Endodermal cell (in vitro differentiated cells): ENCODE data around the gene CELSR2. TPM values are rescaled to one million over a fixed set of nuclear protein-coding genes. Genes with fewer than 3 reads are reported as not detected.
A peak's percentile ranks its signal among the peaks of the same experiment; 100 is the strongest.

Source experiments
- DNase-seq: peaks from one replicate; pipeline ENCODE4 v3.0.0-alpha.2; 2017
- H3K27ac ChIP-seq: 2 replicates; pipeline ENCODE4 v1.5.1; 2013; ENCODE audit warnings: mild to moderate bottlenecking, low read depth, low read length, moderate library complexity
- H3K27me3 ChIP-seq: 2 replicates; pipeline ENCODE4 v1.6.1; 2013; ENCODE audit warnings: mild to moderate bottlenecking, low read length, moderate library complexity; ENCODE audit not compliant: insufficient read depth, control insufficient read depth, poor library complexity, severe bottlenecking
- H3K36me3 ChIP-seq: 2 replicates; pipeline ENCODE4 v1.7.0; 2013; ENCODE audit warnings: mild to moderate bottlenecking, low read length, moderate library complexity; ENCODE audit not compliant: control insufficient read depth, insufficient read depth
- H3K4me1 ChIP-seq: one replicate; pipeline ENCODE4 v1.7.0; 2013; ENCODE audit warnings: low read length; ENCODE audit not compliant: control insufficient read depth, insufficient read depth
- H3K4me3 ChIP-seq: 2 replicates; pipeline ENCODE4 v1.5.1; 2013; ENCODE audit warnings: mild to moderate bottlenecking, low read length, moderate library complexity
- H3K9ac ChIP-seq: 2 replicates; pipeline ENCODE4 v1.6.1; 2013; ENCODE audit warnings: mild to moderate bottlenecking, low read length, moderate library complexity; ENCODE audit not compliant: poor library complexity, severe bottlenecking; ENCODE audit errors: extremely low read depth
- H3K9me3 ChIP-seq: 2 replicates; pipeline ENCODE4 v1.6.1; 2013; ENCODE audit warnings: mild to moderate bottlenecking, low read length, moderate library complexity; ENCODE audit not compliant: control insufficient read depth
- H3K27ac Mint-ChIP-seq: 2 replicates; pipeline ENCODE4 v1.8.0; 2020; ENCODE audit warnings: mixed read lengths
- H3K27me3 Mint-ChIP-seq: 2 replicates; pipeline ENCODE4 v1.8.0; 2021; ENCODE audit warnings: mild to moderate bottlenecking, mixed read lengths; ENCODE audit not compliant: insufficient read depth
- H3K36me3 Mint-ChIP-seq: 2 replicates; pipeline ENCODE4 v1.8.0; 2020; ENCODE audit warnings: low read depth, mixed read lengths
- H3K4me1 Mint-ChIP-seq: 2 replicates; pipeline ENCODE4 v1.8.0; 2020; ENCODE audit warnings: mixed read lengths
- H3K4me3 Mint-ChIP-seq: 2 replicates; pipeline ENCODE4 v1.8.0; 2020; ENCODE audit warnings: mild to moderate bottlenecking, moderate library complexity, mixed read lengths
- H3K9me3 Mint-ChIP-seq: 2 replicates; pipeline ENCODE4 v1.8.0; 2020; ENCODE audit warnings: mild to moderate bottlenecking, mixed read lengths
- WGBS, 2 experiments: methylation state at CpG; one replicate each; pipeline versions ENCODE4 v1.1.5 to v1.1.7; 2013; ENCODE audit warnings: missing lambda C conversion rate in 2 of 2, mixed read lengths in 1 of 2; ENCODE audit not compliant: insufficient coverage in 1 of 2, insufficient read length in 1 of 2; 5-methylcytosine and 5-hydroxymethylcytosine counted together
- total RNA-seq, 2 donors: library from RNA; stranded (reverse); fragmentation: NEBNext Ultra II Directional in 1 of 2; extraction: Animal tissue kit (Norgen Biotek cat#: 25700) in 1 of 2; gene quantifications; 2 replicates in 1 of 2; 3 replicates in 1 of 2; pipeline ENCODE4 v1.2.1, GENCODE V29; 2021
- TF ChIP-seq, protein P1 (sequence below): fragments of 200-600 bp; sonication (generic); conservative IDR thresholded peaks from 2 replicates; pipeline ENCODE4 v1.5.0; 2021; ENCODE audit warnings: antibody characterized with exemption, mild to moderate bottlenecking

The CELSR2 gene
- total RNA-seq, 2 donors from 2014 or later: 16.1 to 20.2 TPM

DNA sequence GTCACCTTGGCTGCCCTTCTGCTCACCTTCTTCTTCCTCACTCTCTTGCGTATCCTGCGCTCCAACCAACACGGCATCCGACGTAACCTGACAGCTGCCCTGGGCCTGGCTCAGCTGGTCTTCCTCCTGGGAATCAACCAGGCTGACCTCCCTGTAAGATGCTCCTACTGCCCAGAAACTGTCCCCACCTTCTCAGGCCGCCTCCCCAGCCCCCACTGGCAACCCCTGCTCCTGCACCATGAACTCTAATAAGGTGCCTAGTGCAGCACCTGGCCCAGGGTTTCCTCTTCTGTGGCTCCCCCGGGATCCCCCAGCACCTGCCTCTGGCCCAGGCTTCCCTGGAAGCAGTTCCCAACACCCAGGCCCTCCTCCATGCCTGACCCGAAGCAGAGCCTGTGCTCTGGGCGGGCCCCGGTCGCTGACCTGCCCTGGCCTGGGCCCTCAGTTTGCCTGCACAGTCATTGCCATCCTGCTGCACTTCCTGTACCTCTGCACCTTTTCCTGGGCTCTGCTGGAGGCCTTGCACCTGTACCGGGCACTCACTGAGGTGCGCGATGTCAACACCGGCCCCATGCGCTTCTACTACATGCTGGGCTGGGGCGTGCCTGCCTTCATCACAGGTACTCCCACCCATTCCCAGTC, 20.8 kb downstream of the CELSR2 start:
- no peak overlapping the region for H3K27ac Mint-ChIP-seq
- peaks cover 4% of the 10 kb centered on the region for H3K4me1 ChIP-seq
- DNase-seq: no peak

DNA sequence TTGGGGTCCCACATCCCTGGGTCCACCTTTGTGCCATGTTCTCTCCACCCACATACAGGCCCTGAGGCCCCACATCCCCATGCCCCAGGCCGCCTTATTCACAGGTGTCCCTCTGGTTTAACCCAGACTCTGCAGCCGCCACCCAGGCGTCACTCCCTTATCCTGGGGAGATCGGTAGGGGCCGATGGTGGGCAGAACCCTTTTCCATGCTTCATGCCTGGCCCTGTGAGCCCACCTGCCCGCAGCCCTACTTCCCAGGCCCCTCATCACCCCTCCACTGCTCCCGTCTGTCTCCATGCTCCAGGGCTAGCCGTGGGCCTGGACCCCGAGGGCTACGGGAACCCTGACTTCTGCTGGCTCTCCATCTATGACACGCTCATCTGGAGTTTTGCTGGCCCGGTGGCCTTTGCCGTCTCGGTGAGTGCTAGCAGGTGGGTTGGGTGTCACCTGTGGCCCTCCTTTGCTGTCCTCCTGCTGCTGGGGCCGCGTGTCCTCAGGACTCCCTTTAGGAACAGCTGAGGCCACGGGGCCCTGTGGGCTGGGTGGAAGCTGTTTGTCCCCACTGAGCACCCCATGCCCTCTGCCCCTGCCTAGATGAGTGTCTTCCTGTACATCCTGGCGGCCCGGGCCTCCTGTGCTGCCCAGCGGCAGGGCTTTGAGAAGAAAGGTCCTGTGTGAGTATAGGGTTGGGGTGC, 21.4 kb downstream of the CELSR2 start:
- H3K9me3 ChIP-seq: no peaks in the 10 kb centered on the region
- H3K4me1 Mint-ChIP-seq: peaks cover 20% of the 10 kb centered on the region

More for the DNA sequence above, 20.8 kb downstream of the CELSR2 start:
- Histone ChIP-seq H3K36me3 (peaks cover 3% of the 10 kb centered on the region), H3K9me3 (no peaks in the 10 kb centered on the region), H3K9ac (no peak overlapping the region), H3K4me3 (no peak overlapping the region), H3K27me3 (no peaks in the 10 kb centered on the region), H3K27ac (no peak overlapping the region)
- peaks cover 22% of the 10 kb centered on the region for H3K36me3 Mint-ChIP-seq
- H3K4me1 Mint-ChIP-seq: peaks cover 13% of the 10 kb centered on the region
- WGBS, 2 experiments: 88 to 91% methylated on average over 13 to 17 of the region's 17 CpGs
- peaks cover 1% of the 10 kb centered on the region for H3K9me3 Mint-ChIP-seq
- H3K4me3 Mint-ChIP-seq: no peak overlapping the region
- H3K27me3 Mint-ChIP-seq: peaks cover 2% of the 10 kb centered on the region
- TF ChIP-seq, protein P1, sequence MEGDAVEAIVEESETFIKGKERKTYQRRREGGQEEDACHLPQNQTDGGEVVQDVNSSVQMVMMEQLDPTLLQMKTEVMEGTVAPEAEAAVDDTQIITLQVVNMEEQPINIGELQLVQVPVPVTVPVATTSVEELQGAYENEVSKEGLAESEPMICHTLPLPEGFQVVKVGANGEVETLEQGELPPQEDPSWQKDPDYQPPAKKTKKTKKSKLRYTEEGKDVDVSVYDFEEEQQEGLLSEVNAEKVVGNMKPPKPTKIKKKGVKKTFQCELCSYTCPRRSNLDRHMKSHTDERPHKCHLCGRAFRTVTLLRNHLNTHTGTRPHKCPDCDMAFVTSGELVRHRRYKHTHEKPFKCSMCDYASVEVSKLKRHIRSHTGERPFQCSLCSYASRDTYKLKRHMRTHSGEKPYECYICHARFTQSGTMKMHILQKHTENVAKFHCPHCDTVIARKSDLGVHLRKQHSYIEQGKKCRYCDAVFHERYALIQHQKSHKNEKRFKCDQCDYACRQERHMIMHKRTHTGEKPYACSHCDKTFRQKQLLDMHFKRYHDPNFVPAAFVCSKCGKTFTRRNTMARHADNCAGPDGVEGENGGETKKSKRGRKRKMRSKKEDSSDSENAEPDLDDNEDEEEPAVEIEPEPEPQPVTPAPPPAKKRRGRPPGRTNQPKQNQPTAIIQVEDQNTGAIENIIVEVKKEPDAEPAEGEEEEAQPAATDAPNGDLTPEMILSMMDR: no peak

DNA sequence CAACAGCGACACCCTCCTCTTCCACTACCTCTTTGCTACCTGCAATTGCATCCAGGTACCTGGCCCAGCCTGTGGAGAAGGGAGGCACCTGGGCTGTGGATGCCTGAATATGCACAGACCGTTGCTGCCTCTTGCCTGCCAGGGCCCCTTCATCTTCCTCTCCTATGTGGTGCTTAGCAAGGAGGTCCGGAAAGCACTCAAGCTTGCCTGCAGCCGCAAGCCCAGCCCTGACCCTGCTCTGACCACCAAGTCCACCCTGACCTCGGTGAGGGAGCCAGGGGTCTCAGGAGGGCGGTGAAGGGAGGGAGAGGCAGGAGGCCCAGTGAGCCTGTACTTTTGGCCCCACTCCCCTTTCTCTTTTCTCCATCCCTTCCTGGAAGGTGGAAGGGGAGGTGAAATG, 22.1 kb downstream of the CELSR2 start:
- Histone ChIP-seq H3K9ac (no peak overlapping the region), H3K9me3 (no peaks in the 10 kb centered on the region), H3K4me3 (no peak overlapping the region), H3K27me3 (no peaks in the 10 kb centered on the region), H3K36me3 (peaks cover 3% of the 10 kb centered on the region), H3K27ac (no peak overlapping the region), H3K4me1 (peaks cover 8% of the 10 kb centered on the region)
- TF ChIP-seq, protein P1: no peak
- H3K27ac Mint-ChIP-seq: peak overlapping the region; percentile 6
- no peak for DNase-seq
- H3K27me3 Mint-ChIP-seq: peaks cover 2% of the 10 kb centered on the region
- H3K4me1 Mint-ChIP-seq: peaks cover 22% of the 10 kb centered on the region
- H3K4me3 Mint-ChIP-seq: no peak overlapping the region
- 83 to 96% methylated on average over 5 to 6 of the region's 6 CpGs for WGBS, 2 experiments
- peaks cover 1% of the 10 kb centered on the region for H3K9me3 Mint-ChIP-seq
- peaks cover 22% of the 10 kb centered on the region for H3K36me3 Mint-ChIP-seq

More for the DNA sequence above, 21.4 kb downstream of the CELSR2 start:
- Histone ChIP-seq H3K4me3 (no peak overlapping the region), H3K27me3 (no peaks in the 10 kb centered on the region), H3K4me1 (peaks cover 6% of the 10 kb centered on the region), H3K36me3 (peaks cover 3% of the 10 kb centered on the region), H3K27ac (no peak overlapping the region), H3K9ac (no peak overlapping the region)
- TF ChIP-seq, protein P1: no peak
- Mint-ChIP-seq H3K9me3 (peaks cover 1% of the 10 kb centered on the region), H3K27me3 (peaks cover 2% of the 10 kb centered on the region), H3K36me3 (peaks cover 22% of the 10 kb centered on the region), H3K27ac (peak overlapping the region; percentile 6), H3K4me3 (no peak overlapping the region)
- WGBS, 2 experiments: 93 to 96% methylated on average over 13 to 20 of the region's 20 CpGs
- DNase-seq: no peak
